GM23248 (cell line): ENCODE data around the gene SYNPO2. TPM values are rescaled to one million over a fixed set of nuclear protein-coding genes. Genes with fewer than 3 reads are reported as not detected.

Experiments
- DNase-seq: peaks from one replicate; pipeline ENCODE4 v3.0.0-alpha.2; 2015
- H2AFZ ChIP-seq: fragments of 200-600 bp; sonication (generic); 2 replicates; pipeline ENCODE4 v1.6.1; 2016; ENCODE audit warnings: antibody characterized with exemption
- H3F3A ChIP-seq: fragments of 200-600 bp; sonication (generic); 2 replicates; pipeline ENCODE4 v1.6.1; 2016; ENCODE audit warnings: mild to moderate bottlenecking, antibody characterized with exemption, mixed run types; ENCODE audit not compliant: insufficient read depth
- H3K27ac ChIP-seq: fragments of 200-600 bp; sonication (generic); 2 replicates; pipeline ENCODE4 v1.5.1; 2016; ENCODE audit warnings: mild to moderate bottlenecking
- H3K27me3 ChIP-seq: fragments of 200-600 bp; sonication (generic); replicated peaks from 2 replicates; pipeline ENCODE4 v1.6.1; 2016; ENCODE audit warnings: mild to moderate bottlenecking; ENCODE audit not compliant: insufficient read depth
- H3K36me3 ChIP-seq: fragments of 200-600 bp; sonication (generic); 2 replicates; pipeline ENCODE4 v1.6.1; 2016; ENCODE audit warnings: low read depth, mild to moderate bottlenecking
- H3K4me1 ChIP-seq: fragments of 200-600 bp; sonication (generic); 2 replicates; pipeline ENCODE4 v1.6.1; 2016; ENCODE audit warnings: mild to moderate bottlenecking; ENCODE audit not compliant: insufficient read depth
- H3K4me2 ChIP-seq: fragments of 200-600 bp; sonication (generic); one replicate; pipeline ENCODE4 v1.6.1; 2016; ENCODE audit warnings: mild to moderate bottlenecking; ENCODE audit not compliant: unreplicated experiment
- H3K4me3 ChIP-seq: fragments of 200-600 bp; sonication (generic); 2 replicates; pipeline ENCODE4 v1.5.1; 2016; ENCODE audit warnings: mild to moderate bottlenecking
- H3K79me2 ChIP-seq: fragments of 200-600 bp; sonication (generic); 2 replicates; pipeline ENCODE4 v1.6.1; 2016; ENCODE audit warnings: mild to moderate bottlenecking; ENCODE audit not compliant: insufficient read depth
- H3K9ac ChIP-seq: fragments of 200-600 bp; sonication (generic); 2 replicates; pipeline ENCODE4 v1.6.1; 2016; ENCODE audit warnings: mild to moderate bottlenecking
- H3K9me2 ChIP-seq: fragments of 200-600 bp; sonication (generic); 2 replicates; pipeline ENCODE4 v1.6.1; 2016; ENCODE audit warnings: mixed run types, mild to moderate bottlenecking, moderate library complexity; ENCODE audit not compliant: insufficient read depth
- H3K9me3 ChIP-seq: fragments of 200-600 bp; sonication (generic); one replicate; pipeline ENCODE4 v1.6.1; 2017; ENCODE audit warnings: low read depth
- H4K20me1 ChIP-seq: fragments of 200-600 bp; sonication (generic); 2 replicates; pipeline ENCODE4 v1.6.0; 2016; ENCODE audit not compliant: insufficient read depth
- EZH2 ChIP-seq: fragments of 200-600 bp; sonication (generic); IDR thresholded peaks from 2 replicates; pipeline ENCODE4 v1.6.1; 2018; ENCODE audit warnings: antibody characterized with exemption, mild to moderate bottlenecking; ENCODE audit not compliant: insufficient read depth, poor library complexity, severe bottlenecking
- EZH2phosphoT487 ChIP-seq: fragments of 200-600 bp; sonication (generic); IDR thresholded peaks from 2 replicates; pipeline ENCODE4 v1.6.1; 2018; ENCODE audit warnings: antibody characterized with exemption, moderate library complexity, mild to moderate bottlenecking, low read depth; ENCODE audit not compliant: insufficient read depth
- WGBS, 2 experiments: methylation state at CpG; one replicate each; pipeline ENCODE4 v1.1.6; 2015 to 2017; ENCODE audit warnings: low lambda C conversion rate in 2 of 2, low coverage in 1 of 2; ENCODE audit errors: missing lambda C conversion rate in 2 of 2; 5-methylcytosine and 5-hydroxymethylcytosine counted together
- in situ Hi-C: fragments of 300-500 bp; cut with MboI; formaldehyde crosslinking; loops from 2 replicates; pipeline ENCODE4 v1.15.0; 2020
- polyA plus RNA-seq: library from polyadenylated mRNA; unstranded; fragments of >200 nt; fragmentation: Nextera tagmentation; extraction: Ambion mirVana; gene quantifications from 2 replicates; pipeline ENCODE4 v1.2.1, GENCODE V29; 2016
- total RNA-seq: library from RNA; depleted of rRNA; stranded (reverse); fragments of >200 nt; shearing (Covaris generic); gene quantifications from 2 replicates; pipeline ENCODE4 v1.2.3, GENCODE V29; 2014

Gene SYNPO2
- total and polyA plus RNA-seq, 2 experiments from 2014 or later = 3.1 to 5.0 TPM

DNA sequence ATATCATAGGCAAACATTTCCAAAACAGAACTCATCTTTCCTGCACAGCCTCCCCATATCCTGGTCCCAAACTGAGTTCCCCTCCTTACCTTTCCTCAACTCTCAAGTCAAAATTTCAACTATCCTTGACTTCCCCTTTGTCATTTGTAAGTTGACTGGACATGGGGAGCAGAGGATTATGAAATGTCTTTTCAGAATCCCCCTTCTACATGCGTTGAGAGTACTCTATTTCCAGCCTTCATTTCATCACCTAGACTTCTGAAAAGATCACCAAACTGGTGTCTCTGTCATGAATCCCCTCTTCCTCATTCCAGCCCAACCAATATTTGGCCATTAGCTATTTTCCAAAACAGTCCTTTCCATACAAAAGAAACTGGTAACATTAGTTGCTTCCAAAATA is 95.2 kb downstream of the SYNPO2 start:
- no peaks in the 10 kb centered on the region for H3K9me3 ChIP-seq
- no peak overlapping the region for H3K9ac ChIP-seq
- no peak overlapping the region for H3K4me2 ChIP-seq
- H3F3A ChIP-seq = peaks cover 26% of the 10 kb centered on the region
- in situ Hi-C loops = loop anchor here (10.0 kb wide), 1 partner anchor 311 kb away; no protein-coding TSS in a partner anchor
- H3K4me3 ChIP-seq = no peak overlapping the region
- no peaks in the 10 kb centered on the region for H3K79me2 ChIP-seq
- 58 to 85% methylated on average over 1 of the region's 1 CpG for WGBS, 2 experiments
- H3K9me2 ChIP-seq = no peaks in the 10 kb centered on the region; the same call in 1 of the 2 replicates
- H3K36me3 ChIP-seq = no peaks in the 10 kb centered on the region
- H2AFZ ChIP-seq = no peak overlapping the region
- peaks cover 38% of the 10 kb centered on the region for H3K4me1 ChIP-seq
- no peaks in the 10 kb centered on the region for H3K27me3 ChIP-seq
- DNase-seq = no peak
- H4K20me1 ChIP-seq = no peaks in the 10 kb centered on the region
- no peak overlapping the region for H3K27ac ChIP-seq
- TF ChIP-seq EZH2 = no peak
- no peak for TF ChIP-seq EZH2phosphoT487

DNA sequence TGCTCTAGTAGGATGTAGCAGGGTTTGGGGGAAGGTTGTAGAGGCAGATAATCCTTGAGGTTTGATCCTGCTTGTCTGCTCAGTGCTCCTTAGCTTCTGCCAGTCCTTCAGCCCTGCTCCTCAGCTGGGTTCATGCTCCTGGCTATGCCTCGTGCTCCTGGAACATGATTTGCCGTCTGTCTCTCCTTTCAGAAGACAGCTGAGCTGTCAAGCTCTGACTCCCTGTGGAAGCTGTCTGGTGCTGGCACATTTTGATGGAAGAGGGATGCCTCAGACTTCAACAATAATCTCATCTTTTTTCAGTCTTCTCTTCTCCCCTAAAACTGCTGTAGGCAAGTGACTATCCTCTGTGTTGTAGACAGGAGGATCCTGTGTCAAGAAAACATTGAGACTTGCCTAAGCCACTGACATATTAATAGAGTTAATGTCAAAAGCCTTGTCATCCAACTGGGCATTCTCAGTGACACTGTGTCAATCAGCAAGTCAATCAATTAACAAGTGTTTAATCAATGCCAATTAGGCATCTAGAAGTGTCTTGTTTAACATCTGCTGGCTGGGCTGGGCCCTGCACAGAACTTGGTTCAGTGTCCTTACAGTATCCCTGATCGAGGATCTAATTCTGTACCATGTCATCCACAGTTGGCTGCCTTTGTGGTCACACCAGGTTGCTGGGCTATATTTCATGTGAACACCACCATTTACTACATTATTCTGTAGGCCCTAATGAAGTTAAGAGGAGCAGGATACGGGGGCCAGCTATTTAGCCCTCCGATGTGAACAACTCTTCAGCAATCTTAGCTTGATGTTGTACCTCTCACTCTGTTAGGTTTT is 96.7 kb downstream of the SYNPO2 start:
- no peak overlapping the region for H3K27ac ChIP-seq

GRCh38 chr4:118987959-118988634 is 99.4 kb downstream of the SYNPO2 start:
- H3K27ac ChIP-seq = peak overlapping the region; percentile 87
- peak overlapping the region; percentile 20 for H2AFZ ChIP-seq
- H3K4me1 ChIP-seq = peaks cover 32% of the 10 kb centered on the region
- WGBS, 2 experiments = 96 to 100% methylated on average over 1 of the region's 1 CpG
- in situ Hi-C loops = loop anchor here (10.0 kb wide), 1 partner anchor 307 kb away; no protein-coding TSS in a partner anchor
- H3K9me2 ChIP-seq = no peaks in the 10 kb centered on the region; the same call in 1 of the 2 replicates
- H3K9me3 ChIP-seq = no peaks in the 10 kb centered on the region
- DNase-seq = no peak
- no peak for TF ChIP-seq EZH2
- no peak for TF ChIP-seq EZH2phosphoT487
- no peak overlapping the region for H3K4me3 ChIP-seq
- H3K79me2 ChIP-seq = no peaks in the 10 kb centered on the region
- H3K4me2 ChIP-seq = peak overlapping the region; percentile 59
- H3K27me3 ChIP-seq = no peaks in the 10 kb centered on the region
- no peaks in the 10 kb centered on the region for H3K36me3 ChIP-seq
- H3F3A ChIP-seq = peaks cover 28% of the 10 kb centered on the region
- H3K9ac ChIP-seq = peak overlapping the region; percentile 51; the same call in 1 of the 2 replicates
- no peaks in the 10 kb centered on the region for H4K20me1 ChIP-seq

More for the DNA sequence above, 96.7 kb downstream of the SYNPO2 start:
- H4K20me1 ChIP-seq = no peaks in the 10 kb centered on the region
- no peak overlapping the region for H3K4me3 ChIP-seq
- H3K79me2 ChIP-seq = no peaks in the 10 kb centered on the region
- H3K9ac ChIP-seq = no peak overlapping the region
- WGBS, 2 experiments = 90 to 91% methylated on average over 5 of the region's 5 CpGs
- in situ Hi-C loops = loop anchor here (10.0 kb wide), 1 partner anchor 309 kb away; no protein-coding TSS in a partner anchor
- H3F3A ChIP-seq = peaks cover 37% of the 10 kb centered on the region
- no peak for TF ChIP-seq EZH2
- no peak for TF ChIP-seq EZH2phosphoT487
- no peak overlapping the region for H3K4me2 ChIP-seq
- no peaks in the 10 kb centered on the region for H3K9me3 ChIP-seq
- H3K4me1 ChIP-seq = peaks cover 51% of the 10 kb centered on the region
- no peaks in the 10 kb centered on the region for H3K36me3 ChIP-seq
- H3K9me2 ChIP-seq = no peaks in the 10 kb centered on the region; the same call in 1 of the 2 replicates
- H2AFZ ChIP-seq = no peak overlapping the region
- no peak for DNase-seq
- H3K27me3 ChIP-seq = no peaks in the 10 kb centered on the region

- no peak for TF ChIP-seq EZH2phosphoT487
- TF ChIP-seq EZH2 = no peak
- Histone ChIP-seq H3K27me3 (no peaks in the 10 kb centered on the region), H4K20me1 (no peaks in the 10 kb centered on the region), H3K27ac (peak overlapping the region; percentile 87), H3K9me3 (no peaks in the 10 kb centered on the region), H3K4me3 (peak overlapping the region; percentile 5; the same call in 1 of the 2 replicates), H3K9ac (peak overlapping the region; percentile 51), H3F3A (peaks cover 28% of the 10 kb centered on the region), H3K79me2 (no peaks in the 10 kb centered on the region), H3K4me1 (peaks cover 28% of the 10 kb centered on the region), H3K9me2 (no peaks in the 10 kb centered on the region; the same call in 1 of the 2 replicates), H3K4me2 (peak overlapping the region; percentile 59), H3K36me3 (no peaks in the 10 kb centered on the region), H2AFZ (peak overlapping the region; percentile 20)
- no peak for DNase-seq
- WGBS, 2 experiments = 92 to 93% methylated on average over 4 of the region's 4 CpGs
- in situ Hi-C loops = loop anchor here (10.0 kb wide), 1 partner anchor 306 kb away; no protein-coding TSS in a partner anchor
These were observed 100.0 kb downstream of the SYNPO2 start for GRCh38 chr4:118988635-118988972.
